H1 (cell line): Measurements from ENCODE around the gene AGO3. TPM values are rescaled to one million over a fixed set of nuclear protein-coding genes. Genes with fewer than 3 reads are reported as not detected.

Experiments used
- ASH2L ChIP-seq: fragments of 200-600, 300-600 bp; sonication (generic); IDR thresholded peaks from one replicate; pipeline ENCODE4 v1.7.1; 2017; ENCODE audit warnings: low read length
- BACH1 ChIP-seq: IDR thresholded peaks from 2 replicates; pipeline ENCODE4 v1.6.1; 2012; ENCODE audit warnings: low read length, improper control_type of control experiment
- CEBPB ChIP-seq: IDR thresholded peaks from 2 replicates; pipeline ENCODE4 v1.6.1; 2012; ENCODE audit warnings: low read depth, low read length
- CHD1 ChIP-seq: IDR thresholded peaks from 2 replicates; pipeline ENCODE4 v1.6.1; 2012; ENCODE audit warnings: low read depth, low read length, improper control_type of control experiment
- CHD2 ChIP-seq: IDR thresholded peaks from 2 replicates; pipeline ENCODE4 v1.6.1; 2012; ENCODE audit warnings: low read length, improper control_type of control experiment
- POLR2A ChIP-seq, 2 experiments: IDR thresholded peaks; 1 replicate in 1 of 2; 2 replicates in 1 of 2; pipeline ENCODE4 v1.6.1; 2011; ENCODE audit warnings: low read depth in 2 of 2, low read length in 2 of 2, mild to moderate bottlenecking in 2 of 2; ENCODE audit errors: control extremely low read depth in 1 of 2
- TAF1 ChIP-seq: IDR thresholded peaks from 2 replicates; pipeline ENCODE4 v1.6.1; 2011; ENCODE audit warnings: mild to moderate bottlenecking, low read depth, low read length
- polyA plus RNA-seq, 7 experiments: library from polyadenylated mRNA; depleted of rRNA in 3 of 7; stranded (reverse) in 5 of 7; unstranded in 2 of 7; fragments of >200 nt in 5 of 7; fragments of 200-250 nt in 2 of 7; gene quantifications; 1 replicate in 5 of 7; 2 replicates in 1 of 7; 4 replicates in 1 of 7; pipeline versions ENCODE4 v1.2.1 to v1.2.3, GENCODE V29; 2011 to 2013; ENCODE audit warnings: missing spikeins in 2 of 7, mixed read lengths in 2 of 7
- total RNA-seq: library from RNA; stranded (reverse); fragmentation: NEBNext Ultra II Directional; extraction: Animal tissue kit (Norgen Biotek cat#: 25700); gene quantifications from 2 replicates; pipeline ENCODE4 v1.2.1, GENCODE V29; 2021
- TF ChIP-seq, protein P1 (sequence below), 3 experiments: IDR thresholded peaks; 1 replicate in 2 of 3; 2 replicates in 1 of 3; pipeline versions ENCODE4 v1.5.1 to v1.6.1; 2011; ENCODE audit warnings: low read length in 3 of 3, mild to moderate bottlenecking in 3 of 3, inconsistent platforms in 2 of 3, low read depth in 1 of 3, moderate library complexity in 1 of 3; ENCODE audit not compliant: insufficient read depth in 1 of 3; ENCODE audit errors: control extremely low read depth in 1 of 3

The AGO3 gene
- total and polyA plus RNA-seq, 2 of the 8 experiments (the other 6 are each of a cell fraction or from before 2014, with no cell fraction given): 10.7 to 26.4 TPM

GRCh38 chr1:36099681-36100341 is 168.9 kb downstream of the AGO3 start (continued):
- no peak for TF ChIP-seq CHD1
- no peak for TF ChIP-seq ASH2L
- no peak for TF ChIP-seq POLR2A (IDR thresholded peaks at IDR 0.05; ENCODE audit: control extremely low read depth in 1 of 2, low read depth in 2 of 2, low read length in 2 of 2)
- TF ChIP-seq BACH1: no peak
- TF ChIP-seq TAF1: no peak
- no peak for TF ChIP-seq CEBPB
- TF ChIP-seq CHD2: no peak
- TF ChIP-seq, protein P1, sequence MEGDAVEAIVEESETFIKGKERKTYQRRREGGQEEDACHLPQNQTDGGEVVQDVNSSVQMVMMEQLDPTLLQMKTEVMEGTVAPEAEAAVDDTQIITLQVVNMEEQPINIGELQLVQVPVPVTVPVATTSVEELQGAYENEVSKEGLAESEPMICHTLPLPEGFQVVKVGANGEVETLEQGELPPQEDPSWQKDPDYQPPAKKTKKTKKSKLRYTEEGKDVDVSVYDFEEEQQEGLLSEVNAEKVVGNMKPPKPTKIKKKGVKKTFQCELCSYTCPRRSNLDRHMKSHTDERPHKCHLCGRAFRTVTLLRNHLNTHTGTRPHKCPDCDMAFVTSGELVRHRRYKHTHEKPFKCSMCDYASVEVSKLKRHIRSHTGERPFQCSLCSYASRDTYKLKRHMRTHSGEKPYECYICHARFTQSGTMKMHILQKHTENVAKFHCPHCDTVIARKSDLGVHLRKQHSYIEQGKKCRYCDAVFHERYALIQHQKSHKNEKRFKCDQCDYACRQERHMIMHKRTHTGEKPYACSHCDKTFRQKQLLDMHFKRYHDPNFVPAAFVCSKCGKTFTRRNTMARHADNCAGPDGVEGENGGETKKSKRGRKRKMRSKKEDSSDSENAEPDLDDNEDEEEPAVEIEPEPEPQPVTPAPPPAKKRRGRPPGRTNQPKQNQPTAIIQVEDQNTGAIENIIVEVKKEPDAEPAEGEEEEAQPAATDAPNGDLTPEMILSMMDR (IDR thresholded peaks at IDR 0.05; ENCODE audit: control extremely low read depth in 1 of 3, insufficient read depth in 1 of 3, low read depth in 1 of 3, low read length in 3 of 3): peak; percentile 90 to 97 (median 90)
